Hematopoietic multipotent progenitor cell treated with erythropoietin and hydrocortisone succinate and interleukin-3 and kit ligand, for 15 days (in vitro differentiated cells): ENCODE measurements around the gene NAT8.
"Not testable (repeated sequence)": the region's sequence is repeated elsewhere in the genome, so short reads cannot be mapped to it uniquely, and the experiment has no call there.

Experiments
- DNase-seq: peaks from one replicate; pipeline ENCODE4 v3.0.0-alpha.2; 2015; ENCODE audit warnings: low spot score

Gene NAT8

GRCh38 chr2:73636977-73637376 is 5.2 kb downstream of the NAT8 start:
- DNase-seq: not testable (repeated sequence)

GRCh38 chr2:73630662-73631266 is 11.5 kb downstream of the NAT8 start:
- DNase-seq: peak; percentile 5

- DNase-seq: not testable (repeated sequence)
Measured at GRCh38 chr2:73628493-73628892, 13.7 kb downstream of the NAT8 start.

DNA sequence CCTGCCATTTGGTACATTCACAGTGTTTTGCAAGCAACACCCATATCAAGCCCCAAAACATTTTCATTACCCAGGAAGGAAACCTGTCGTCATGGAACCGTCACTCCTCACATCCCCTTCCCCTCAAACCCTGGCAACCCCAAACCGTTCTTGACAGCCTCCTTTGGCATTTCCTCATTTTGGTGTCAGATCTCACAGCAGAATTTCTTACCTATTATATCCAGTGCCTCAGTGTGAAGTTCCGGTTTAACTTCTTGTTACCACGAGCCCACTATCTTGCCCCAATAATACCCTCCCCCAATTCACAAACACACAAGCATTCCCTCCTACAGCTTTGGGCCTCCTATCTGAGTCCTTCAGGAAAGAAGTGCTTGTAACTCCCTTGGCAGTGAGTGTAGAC is 16.0 kb downstream of the NAT8 start:
- DNase-seq: not testable (repeated sequence)

- not testable (repeated sequence) for DNase-seq
Measured at GRCh38 chr2:73624625-73625024, 17.6 kb downstream of the NAT8 start.

DNA sequence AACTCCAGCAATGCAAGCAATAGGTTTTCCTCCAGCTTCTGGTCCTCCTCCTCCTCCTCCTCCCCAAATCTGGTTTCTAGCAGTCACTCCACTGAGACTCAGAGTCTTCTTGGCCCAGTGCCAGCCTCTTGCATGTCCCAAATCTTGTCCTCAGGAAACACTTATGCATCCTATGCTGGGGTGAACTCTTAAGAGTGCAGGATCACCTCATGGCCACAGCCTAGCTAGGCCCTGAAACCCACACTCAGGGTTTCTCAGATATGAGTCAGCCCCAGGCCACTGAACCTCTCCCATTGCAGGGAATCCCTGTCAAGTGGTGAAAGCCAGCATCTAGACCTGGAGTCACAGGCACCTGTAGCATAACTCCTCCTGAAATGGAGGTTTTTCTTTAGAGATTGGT is 18.2 kb downstream of the NAT8 start:
- not testable (repeated sequence) for DNase-seq

DNA sequence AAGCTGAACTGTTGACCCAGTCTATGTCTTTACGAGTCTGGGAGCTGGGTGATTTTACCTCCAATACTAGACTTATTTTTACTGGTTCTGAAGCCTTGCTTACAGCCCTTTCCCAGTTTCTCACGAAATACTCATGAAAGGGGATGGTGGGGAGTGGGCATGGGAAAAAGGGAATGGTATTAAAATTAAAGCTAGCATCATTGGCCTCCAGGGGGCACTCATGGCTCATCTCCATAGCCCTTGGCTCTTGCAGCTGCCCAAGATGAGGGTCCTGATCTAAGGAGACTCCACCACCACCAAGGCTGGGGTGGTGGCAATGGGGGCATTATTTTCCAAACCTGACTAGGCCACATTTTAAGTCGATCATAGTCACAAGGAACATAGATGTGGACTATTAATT is 22.3 kb downstream of the NAT8 start:
- DNase-seq: not testable (repeated sequence)

DNA sequence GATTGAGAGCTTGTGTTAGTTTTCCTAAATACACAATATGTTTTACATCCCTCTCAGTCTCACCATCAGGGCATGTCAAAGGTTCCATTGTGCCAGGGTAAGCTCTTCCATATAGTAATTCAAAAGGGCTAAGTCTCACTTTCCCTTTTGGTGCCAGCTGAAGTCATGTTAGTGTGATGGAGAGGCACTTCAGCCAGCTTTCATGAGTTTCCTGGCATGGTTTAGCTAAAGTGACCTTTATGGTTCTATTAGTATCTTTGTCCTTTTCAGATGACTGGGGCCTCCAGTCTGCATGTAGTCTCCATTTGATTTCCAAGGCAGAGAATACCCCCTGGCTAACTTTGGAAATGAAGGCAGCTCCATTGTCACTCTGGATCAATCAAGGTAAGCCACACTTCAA is 27.2 kb downstream of the NAT8 start:
- no peak for DNase-seq

DNA sequence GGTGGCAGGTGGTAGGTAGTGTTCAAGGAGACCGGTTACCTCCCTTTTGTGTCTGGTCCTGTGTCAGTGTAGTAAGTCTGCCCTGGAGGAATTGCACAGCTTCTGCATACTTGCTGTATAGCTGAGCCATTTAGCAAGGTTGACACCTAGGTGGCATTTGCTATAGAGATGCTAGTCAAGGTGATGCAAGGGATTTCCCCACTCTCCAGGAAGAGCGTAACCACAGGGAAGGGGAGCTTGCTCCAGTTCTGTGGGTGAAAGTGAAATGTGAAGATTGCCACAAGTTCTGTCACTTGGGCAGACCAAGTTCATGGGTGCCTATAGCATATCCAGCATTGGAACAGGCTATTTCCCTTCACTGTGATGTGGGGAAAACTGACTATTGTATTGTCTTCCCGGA is 28.1 kb downstream of the NAT8 start:
- DNase-seq: no peak

DNA sequence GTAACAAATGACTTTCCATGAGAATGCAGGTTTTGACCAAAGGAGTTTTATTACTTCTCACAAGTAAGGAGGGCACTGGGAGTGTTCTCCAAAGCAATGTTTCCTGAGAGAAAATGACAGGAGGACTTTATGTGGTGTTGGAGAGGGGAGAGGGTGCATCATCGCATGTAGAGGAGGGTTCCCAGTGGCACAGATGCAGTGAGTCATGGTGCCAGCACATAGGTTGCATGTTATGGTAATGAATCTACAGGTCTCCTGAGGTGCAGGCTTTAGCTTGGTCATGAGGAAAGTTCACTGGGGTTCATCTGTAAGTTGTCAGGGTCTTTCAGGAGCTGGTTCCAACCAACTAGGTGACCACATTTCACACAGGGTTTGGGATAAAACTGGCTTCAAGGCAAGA is 30.4 kb downstream of the NAT8 start:
- DNase-seq: no peak

DNA sequence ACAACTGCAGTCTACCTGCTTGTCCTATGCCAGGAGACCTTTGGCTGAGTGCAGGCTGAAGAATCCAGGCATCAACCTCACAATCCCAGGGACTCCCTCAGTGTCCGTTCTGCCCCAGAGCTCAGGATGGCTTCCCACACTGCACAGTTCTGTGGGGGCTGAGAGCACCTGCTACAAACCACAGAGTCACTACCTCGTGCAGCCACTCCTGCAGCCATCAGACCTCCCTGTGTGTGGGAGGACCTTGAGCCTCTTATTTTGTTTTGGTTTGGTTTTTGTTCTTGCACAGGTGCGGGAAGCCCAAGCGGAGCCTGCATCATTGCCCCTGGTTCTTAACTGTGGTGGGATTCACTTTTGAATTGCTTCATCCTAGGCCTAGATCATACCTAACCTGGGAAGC is 31.0 kb downstream of the NAT8 start:
- DNase-seq: no peak

DNA sequence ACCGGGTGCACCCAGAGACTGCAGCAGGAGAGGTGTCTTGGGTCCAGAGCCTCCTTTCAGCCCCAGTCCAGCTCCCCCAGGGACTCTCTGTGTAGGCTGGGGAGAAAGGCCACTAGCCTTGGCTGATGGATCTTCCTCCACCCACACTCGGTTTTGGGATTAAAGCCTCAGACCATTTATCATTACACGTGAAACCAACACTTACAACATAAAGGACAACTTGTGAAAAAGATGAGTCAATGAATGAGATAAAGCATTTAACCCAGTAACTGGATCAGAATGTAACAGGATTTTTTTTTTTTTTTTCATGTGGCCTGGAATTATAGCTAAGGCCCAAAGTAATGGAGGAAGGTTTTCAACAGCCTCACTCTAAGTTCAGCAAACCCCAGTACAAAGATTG is 32.1 kb downstream of the NAT8 start:
- DNase-seq: no peak

- not testable (repeated sequence) for DNase-seq
Measured at GRCh38 chr2:73604589-73604988, 37.6 kb downstream of the NAT8 start.

- DNase-seq: not testable (repeated sequence)
Measured at GRCh38 chr2:73603099-73603588, 39.1 kb downstream of the NAT8 start.

- no peak for DNase-seq
Measured at GRCh38 chr2:73601780-73602179, 40.4 kb downstream of the NAT8 start.

- DNase-seq: no peak
Measured at GRCh38 chr2:73594251-73594650, 48.0 kb downstream of the NAT8 start.

- no peak for DNase-seq
Measured at GRCh38 chr2:73593680-73594079, 48.5 kb downstream of the NAT8 start.
